ENCODE data around the gene STOML1.

Gene STOML1

GRCh38 chr15:74013374-74013894 is 21.3 kb upstream of the STOML1 start:
- no peak for DNase-seq

- DNase-seq, result no peak
These were observed 19.5 kb upstream of the STOML1 start for GRCh38 chr15:74011610-74012009.

GRCh38 chr15:74010929-74011540 is 18.9 kb upstream of the STOML1 start:
- DNase-seq, result no peak

- no peak for DNase-seq
These were observed 16.8 kb upstream of the STOML1 start for GRCh38 chr15:74008901-74009300.

GRCh38 chr15:74007820-74008371 is 15.8 kb upstream of the STOML1 start:
- no peak for DNase-seq

GRCh38 chr15:74006774-74007639 is 14.9 kb upstream of the STOML1 start:
- DNase-seq, result no peak

- no peak for DNase-seq
These were observed 5.9 kb upstream of the STOML1 start for GRCh38 chr15:73997986-73998385.

- peak; percentile 39 for DNase-seq
These were observed 4.8 kb upstream of the STOML1 start for GRCh38 chr15:73996939-73997338.

- DNase-seq, result no peak
These were observed 4.2 kb upstream of the STOML1 start for GRCh38 chr15:73996267-73996666.

GRCh38 chr15:73994912-73995622 is 3.0 kb upstream of the STOML1 start:
- no peak for DNase-seq

GRCh38 chr15:73994413-73994883 is 2.4 kb upstream of the STOML1 start, which contains the start of gene PML:
TSS of gene PML (plus strand) at chr15:73994716. CDS start at chr15:73994813, 97 bp downstream.
- peak; percentile 73 for DNase-seq

- DNase-seq, result no peak
These were observed 1.3 kb upstream of the STOML1 start for GRCh38 chr15:73993211-73993994.

GRCh38 chr15:73992594-73992898 is 451 bp upstream of the STOML1 start:
- no peak for DNase-seq

- DNase-seq, result no peak
These were observed 835 bp downstream of the STOML1 start for GRCh38 chr15:73991260-73991659.

- no peak for DNase-seq
These were observed 1.7 kb downstream of the STOML1 start for GRCh38 chr15:73990250-73991005.

- no peak for DNase-seq
These were observed 2.9 kb downstream of the STOML1 start for GRCh38 chr15:73989001-73989798.

- DNase-seq, result no peak
These were observed 3.6 kb downstream of the STOML1 start for GRCh38 chr15:73988445-73988969.

- DNase-seq, result no peak
These were observed 4.2 kb downstream of the STOML1 start for GRCh38 chr15:73987681-73988444.

- no peak for DNase-seq
These were observed 4.8 kb downstream of the STOML1 start for GRCh38 chr15:73987250-73987649.

GRCh38 chr15:73986776-73987056 is 5.4 kb downstream of the STOML1 start:
- DNase-seq, result no peak

All from DMS79 treated with DMSO at 0.1 percent for 48 hours (cell line).